ENCODE data around the gene COL3A1. TPM values are rescaled to one million over a fixed set of nuclear protein-coding genes. Genes with fewer than 3 reads are reported as not detected.

COL3A1 gene
- total and polyA plus RNA-seq, 9 of the 15 experiments (the other 6 are each of a cell fraction or from before 2014, with no cell fraction given), result 0.01 to 0.71 (median 0.07) TPM; not detected in 2

- no peak for TF ChIP-seq ZNF644 (tag; IDR thresholded peaks at IDR 0.05; ENCODE audit: low read depth)
- no peak for TF ChIP-seq ZNF655 (CRISPR knock-in tag; IDR thresholded peaks at IDR 0.05)
- TF ChIP-seq NUFIP1 (IDR thresholded peaks at IDR 0.05; ENCODE audit: partially characterized antibody), result no peak
- TF ChIP-seq CTCF (IDR thresholded peaks at IDR 0.05 in 2 of 3, conservative IDR thresholded peaks at IDR 0.05 in 1 of 3; ENCODE audit: insufficient read depth in 2 of 3, low read depth in 1 of 3, low read length in 3 of 3), result no peak
- no peak for TF ChIP-seq PHB (CRISPR knock-in tag; IDR thresholded peaks at IDR 0.05)
- no peak for TF ChIP-seq KLF10 (CRISPR knock-in tag; IDR thresholded peaks at IDR 0.05)
- TF ChIP-seq PATZ1 (CRISPR knock-in tag; IDR thresholded peaks at IDR 0.05; ENCODE audit: borderline replicate concordance), result no peak
- no peak for TF ChIP-seq TFAP4 (CRISPR knock-in tag; IDR thresholded peaks at IDR 0.05; ENCODE audit: borderline replicate concordance)
- no peak for TF ChIP-seq SRSF1 (IDR thresholded peaks at IDR 0.05; ENCODE audit: low read depth, low read length)
Observed at GRCh38 chr2:188944442-188944841, 29.7 kb upstream of the COL3A1 start (continued).
